HG02798 (cell line): ENCODE results near the gene TMEM51.

Experiments
- ATAC-seq: cut with Tn5 transposase; IDR thresholded peaks from one replicate; pipeline ENCODE4 v1.9.1; 2021; ENCODE audit warnings: mild to moderate bottlenecking; ENCODE audit not compliant: unreplicated experiment, poor library complexity

TMEM51 gene

GRCh38 chr1:15236321-15236721 lies 82.8 kb downstream of the TMEM51 start:
- ATAC-seq: no peak

GRCh38 chr1:15236746-15237145 lies 83.2 kb downstream of the TMEM51 start:
- no peak for ATAC-seq

- no peak for ATAC-seq
These were observed 85.2 kb downstream of the TMEM51 start for GRCh38 chr1:15238789-15239188.

GRCh38 chr1:15242766-15243165 lies 89.2 kb downstream of the TMEM51 start:
- no peak for ATAC-seq

GRCh38 chr1:15243275-15244043 lies 89.9 kb downstream of the TMEM51 start:
- no peak for ATAC-seq

GRCh38 chr1:15244813-15245212 lies 91.3 kb downstream of the TMEM51 start:
- no peak for ATAC-seq

- ATAC-seq: no peak
These were observed 92.2 kb downstream of the TMEM51 start for GRCh38 chr1:15245593-15246360.

- ATAC-seq: peak; percentile 57
These were observed 93.5 kb downstream of the TMEM51 start, which contains the start of gene FHAD1 for GRCh38 chr1:15246960-15247614. FHAD1 (plus strand) TSS chr1:15247223; CDS start chr1:15251785, 4,562 bp downstream.

- ATAC-seq: no peak
These were observed 94.7 kb downstream of the TMEM51 start for GRCh38 chr1:15248216-15248615.

- ATAC-seq: no peak
These were observed 95.5 kb downstream of the TMEM51 start for GRCh38 chr1:15249081-15249480.

- ATAC-seq: no peak
These were observed 98.6 kb downstream of the TMEM51 start for GRCh38 chr1:15251857-15252835.

GRCh38 chr1:15254559-15254958 lies 101.0 kb downstream of the TMEM51 start:
- ATAC-seq: no peak

- no peak for ATAC-seq
These were observed 102.1 kb downstream of the TMEM51 start for GRCh38 chr1:15255582-15256149.

GRCh38 chr1:15256584-15256983 lies 103.0 kb downstream of the TMEM51 start:
- ATAC-seq: no peak

- ATAC-seq: no peak
These were observed 103.8 kb downstream of the TMEM51 start for GRCh38 chr1:15257309-15257708.

- no peak for ATAC-seq
These were observed 105.5 kb downstream of the TMEM51 start for GRCh38 chr1:15258833-15259621.

- no peak for ATAC-seq
These were observed 106.1 kb downstream of the TMEM51 start for GRCh38 chr1:15259622-15260007.

- ATAC-seq: no peak
These were observed 107.0 kb downstream of the TMEM51 start for GRCh38 chr1:15260418-15261154.
